Natural killer cell treated with Interleukin-12 subunit alpha and Interleukin-12 subunit beta and Interleukin-15 and Interleukin-18, amount 100 ng/mL, for 72 hours (primary cell): ENCODE results near the gene SPC24. TPM values are rescaled to one million over a fixed set of nuclear protein-coding genes. Genes with fewer than 3 reads are reported as not detected.

Source experiments
- total RNA-seq, 2 donors: library from RNA; stranded (reverse); gene quantifications; one replicate each; pipeline ENCODE4 v1.2.3, GENCODE V29; 2022

Gene SPC24
- total RNA-seq, 2 donors from 2014 or later: 26.6 to 48.3 TPM

Other genes with a start within 250 kb of the SPC24 start
- gene YIPF2, start 227.1 kb downstream of the SPC24 start, total RNA-seq: 10 to 100 TPM; 33.8 to 37.2 TPM
- gene TIMM29, start 227.0 kb downstream of the SPC24 start, total RNA-seq: 10 to 100 TPM; 24.9 to 30.2 TPM
- gene SMARCA4, start 194.8 kb downstream of the SPC24 start, total RNA-seq: 100 to 1,000 TPM; 118 to 175 TPM
- 100 to 1,000 TPM; 179 to 194 TPM for gene LDLR, start 66.3 kb downstream of the SPC24 start, total RNA-seq
- 1 to 10 TPM; 3.9 to 5.2 TPM for gene KANK2, start 41.8 kb upstream of the SPC24 start, total RNA-seq
- gene ANGPTL8, start 83.8 kb upstream of the SPC24 start, total RNA-seq: not detected
- gene DOCK6, start 106.7 kb upstream of the SPC24 start, total RNA-seq: 1 to 10 TPM; 1.7 to 2.6 TPM
- not detected for gene TSPAN16, start 140.4 kb upstream of the SPC24 start, total RNA-seq
- gene RAB3D, start 183.9 kb upstream of the SPC24 start, total RNA-seq: 10 to 100 TPM; 17.5 to 33.4 TPM
- 10 to 100 TPM; 35.8 to 54.3 TPM for gene TMEM205, start 190.5 kb upstream of the SPC24 start, total RNA-seq
- 10 to 100 TPM; 26.5 to 37.8 TPM for gene CCDC159, start 190.7 kb upstream of the SPC24 start, total RNA-seq
- gene PLPPR2, start 199.7 kb upstream of the SPC24 start, total RNA-seq: 10 to 100 TPM in 1 of 2 donors, 1 to 10 TPM in 1; 9.4 to 11.3 TPM
- gene SWSAP1, start 218.9 kb upstream of the SPC24 start, total RNA-seq: 1 to 10 TPM; 1.6 to 3.0 TPM
- 1 to 10 TPM; 3.0 to 5.1 TPM for gene EPOR, start 228.5 kb upstream of the SPC24 start, total RNA-seq